GM18505 (cell line): ENCODE measurements around the gene AOAH.
"Not testable (repeated sequence)": the region's sequence is repeated elsewhere in the genome, so short reads cannot be mapped to it uniquely, and the experiment has no call there.

ENCODE experiments used
- ATAC-seq: cut with Tn5 transposase; IDR thresholded peaks from one replicate; pipeline ENCODE4 v1.9.1; 2021; ENCODE audit not compliant: unreplicated experiment
- POLR2A ChIP-seq: IDR thresholded peaks from 4 replicates; pipeline ENCODE4 v1.6.1; 2011; ENCODE audit warnings: borderline replicate concordance; ENCODE audit not compliant: insufficient read depth, insufficient read length; ENCODE audit errors: extremely low read depth

The AOAH gene

GRCh38 chr7:36474283-36475010, 249.8 kb downstream of the AOAH start:
- no peak for TF ChIP-seq POLR2A
- ATAC-seq: no peak

GRCh38 chr7:36473454-36474282, 250.6 kb downstream of the AOAH start:
- no peak for ATAC-seq
- TF ChIP-seq POLR2A: no peak

GRCh38 chr7:36472141-36472729, 252.1 kb downstream of the AOAH start:
- no peak for ATAC-seq
- no peak for TF ChIP-seq POLR2A

- ATAC-seq: no peak
- no peak for TF ChIP-seq POLR2A
Measured at GRCh38 chr7:36469236-36469635, 255.1 kb downstream of the AOAH start.

GRCh38 chr7:36468370-36469101, 255.8 kb downstream of the AOAH start:
- TF ChIP-seq POLR2A: no peak
- no peak for ATAC-seq

- not testable (repeated sequence) for ATAC-seq
Measured at GRCh38 chr7:36466001-36466400, 258.3 kb downstream of the AOAH start.

GRCh38 chr7:36464271-36464670, 260.0 kb downstream of the AOAH start:
- no peak for TF ChIP-seq POLR2A
- ATAC-seq: no peak
